GM10248 (cell line): ENCODE measurements around the gene MEOX2.

ENCODE experiments used
- CTCF ChIA-PET: fragments of 300-600 bp; sonication (Branson Sonifier 250); formaldehyde crosslinking; extraction: SDS; loops from one replicate; lab custom pipeline; 2021; ENCODE audit warnings: antibody characterized with exemption; lab: Yijun Ruan, JAX
- POLR2A ChIA-PET: fragments of 350-650 bp; sonication (Branson Sonifier 250); formaldehyde crosslinking; extraction: SDS; loops from one replicate; lab custom pipeline; 2020; ENCODE audit warnings: antibody characterized with exemption; lab: Yijun Ruan, JAX
- DNase-seq: peaks from one replicate; pipeline ENCODE4 v3.0.0; 2012; ENCODE audit errors: extremely low spot score
- TF ChIP-seq, protein P1 (sequence below): IDR thresholded peaks from 2 replicates; pipeline ENCODE4 v1.5.1; 2012; ENCODE audit warnings: mild to moderate bottlenecking, low read depth; ENCODE audit errors: extremely low read depth, missing control alignments, control extremely low read depth

The MEOX2 gene

DNA sequence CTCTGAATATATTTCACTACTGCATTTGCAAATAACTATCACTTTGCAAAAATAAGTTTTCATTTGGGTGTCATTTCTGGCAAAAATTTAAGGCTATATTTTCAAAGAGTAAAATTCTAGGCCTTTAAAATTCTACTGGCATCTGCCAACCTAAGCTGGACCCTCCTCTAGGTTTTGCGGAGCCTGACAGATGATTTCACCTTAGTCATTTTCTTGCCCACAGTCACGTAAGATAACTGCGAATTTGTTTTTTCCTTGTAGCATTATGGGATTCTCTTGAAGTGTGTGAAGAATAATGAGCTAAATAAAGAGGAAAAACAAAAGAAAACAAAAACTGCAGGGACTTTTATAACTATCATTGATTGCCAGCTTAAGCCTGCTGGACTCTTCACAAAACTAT is 7.8 kb downstream of the MEOX2 start:
- TF ChIP-seq, protein P1, sequence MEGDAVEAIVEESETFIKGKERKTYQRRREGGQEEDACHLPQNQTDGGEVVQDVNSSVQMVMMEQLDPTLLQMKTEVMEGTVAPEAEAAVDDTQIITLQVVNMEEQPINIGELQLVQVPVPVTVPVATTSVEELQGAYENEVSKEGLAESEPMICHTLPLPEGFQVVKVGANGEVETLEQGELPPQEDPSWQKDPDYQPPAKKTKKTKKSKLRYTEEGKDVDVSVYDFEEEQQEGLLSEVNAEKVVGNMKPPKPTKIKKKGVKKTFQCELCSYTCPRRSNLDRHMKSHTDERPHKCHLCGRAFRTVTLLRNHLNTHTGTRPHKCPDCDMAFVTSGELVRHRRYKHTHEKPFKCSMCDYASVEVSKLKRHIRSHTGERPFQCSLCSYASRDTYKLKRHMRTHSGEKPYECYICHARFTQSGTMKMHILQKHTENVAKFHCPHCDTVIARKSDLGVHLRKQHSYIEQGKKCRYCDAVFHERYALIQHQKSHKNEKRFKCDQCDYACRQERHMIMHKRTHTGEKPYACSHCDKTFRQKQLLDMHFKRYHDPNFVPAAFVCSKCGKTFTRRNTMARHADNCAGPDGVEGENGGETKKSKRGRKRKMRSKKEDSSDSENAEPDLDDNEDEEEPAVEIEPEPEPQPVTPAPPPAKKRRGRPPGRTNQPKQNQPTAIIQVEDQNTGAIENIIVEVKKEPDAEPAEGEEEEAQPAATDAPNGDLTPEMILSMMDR, result no peak
- POLR2A ChIA-PET, result no interaction called here
- CTCF ChIA-PET, result interaction anchor here (1.3 kb wide), 1 partner anchor 42 kb away, joined by 4 read pairs; no protein-coding TSS in a partner anchor
- no peak for DNase-seq

DNA sequence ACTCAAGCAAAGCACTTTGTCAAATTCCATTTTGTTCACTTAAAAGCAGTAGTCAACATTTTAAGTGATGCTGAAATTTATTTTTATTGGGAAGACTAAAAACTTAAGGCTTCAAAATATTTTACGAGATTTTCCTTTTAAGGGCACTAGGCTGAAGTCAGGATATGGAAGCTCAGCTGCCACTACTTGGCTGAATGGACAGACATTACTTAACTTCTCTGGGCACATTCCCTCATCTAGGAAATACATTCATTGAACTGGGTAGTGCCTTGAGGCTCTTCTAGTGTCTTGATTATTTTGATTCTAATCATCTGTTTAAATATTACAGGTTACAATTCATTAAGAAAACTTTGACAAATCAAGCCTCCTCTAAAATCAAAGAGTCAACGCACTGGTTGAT is 11.1 kb downstream of the MEOX2 start:
- TF ChIP-seq, protein P1, result no peak
- ChIA-PET CTCF (no interaction called here), POLR2A (no interaction called here)
- DNase-seq, result no peak

DNA sequence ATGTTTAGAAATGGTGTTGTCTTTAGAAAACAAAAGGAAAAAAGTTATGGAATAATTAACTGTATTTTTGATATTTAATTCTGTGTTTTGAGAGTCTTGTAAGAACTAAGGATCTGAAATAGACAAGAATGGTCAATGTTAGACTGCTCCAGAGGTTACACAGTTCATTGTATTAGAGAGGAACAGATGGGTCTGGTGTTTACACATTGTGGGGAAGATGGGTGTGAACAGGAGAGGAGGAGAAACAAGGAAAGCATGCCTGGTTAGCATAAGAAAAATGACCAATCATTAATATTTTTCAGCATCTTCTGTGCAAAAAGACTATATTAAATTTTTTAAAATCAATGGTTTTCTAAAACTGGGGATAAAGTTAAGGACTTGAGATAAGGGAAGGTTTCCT is 11.9 kb downstream of the MEOX2 start:
- ChIA-PET POLR2A (no interaction called here), CTCF (no interaction called here)
- DNase-seq, result no peak
- TF ChIP-seq, protein P1, result no peak

DNA sequence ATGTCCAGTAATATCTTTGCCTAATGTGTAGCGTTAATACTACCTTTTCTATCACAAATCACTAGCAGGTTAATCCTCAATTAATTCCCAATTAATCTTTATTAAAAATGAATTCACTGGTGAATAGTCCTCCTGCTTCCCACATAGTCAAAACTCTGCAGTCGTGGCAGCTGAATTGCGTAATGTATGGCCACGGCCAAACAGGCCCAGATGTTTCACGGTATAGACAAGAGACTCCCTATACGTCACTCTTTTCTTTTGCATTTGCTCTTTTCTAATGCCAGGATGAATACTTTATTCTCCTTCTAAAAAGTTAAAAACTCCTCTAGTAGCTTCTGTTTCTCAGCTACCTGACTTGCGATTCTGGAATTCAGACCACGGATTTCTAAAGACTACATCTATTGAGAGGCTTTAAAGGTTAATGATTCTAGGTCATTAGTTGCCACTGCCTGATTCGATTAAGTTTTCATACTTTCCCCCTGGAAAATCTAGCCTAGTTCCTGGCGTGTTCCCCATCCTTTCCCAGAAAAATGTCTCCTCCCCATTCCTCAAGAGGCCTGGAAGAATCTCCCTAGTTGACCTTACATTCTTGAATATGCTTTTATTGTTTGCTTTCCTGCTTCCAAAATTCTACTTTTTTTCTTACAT is 16.9 kb downstream of the MEOX2 start:
- ChIA-PET CTCF (no interaction called here), POLR2A (no interaction called here)
- TF ChIP-seq, protein P1, result no peak
- DNase-seq, result no peak

DNA sequence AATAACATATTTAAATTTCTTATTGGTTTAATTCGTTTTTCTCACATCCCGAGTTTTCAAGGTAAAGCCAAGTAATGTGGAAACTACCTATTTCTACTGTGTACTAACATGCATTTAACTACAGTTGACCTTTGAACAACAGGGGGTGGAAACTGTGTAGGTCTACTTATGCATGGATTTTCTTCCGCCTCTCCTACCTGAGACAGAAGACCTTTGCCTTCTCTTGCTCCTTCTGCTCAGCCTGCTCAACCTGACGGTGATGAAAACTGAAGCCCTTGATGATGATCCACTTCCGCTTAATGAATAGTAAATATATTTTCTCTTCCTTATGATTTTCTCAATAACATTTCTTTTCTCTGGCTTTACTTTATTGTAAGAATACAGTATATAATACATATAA is 18.5 kb downstream of the MEOX2 start:
- no peak for DNase-seq
- CTCF ChIA-PET, result no interaction called here
- TF ChIP-seq, protein P1, result no peak
- POLR2A ChIA-PET, result no interaction called here

DNA sequence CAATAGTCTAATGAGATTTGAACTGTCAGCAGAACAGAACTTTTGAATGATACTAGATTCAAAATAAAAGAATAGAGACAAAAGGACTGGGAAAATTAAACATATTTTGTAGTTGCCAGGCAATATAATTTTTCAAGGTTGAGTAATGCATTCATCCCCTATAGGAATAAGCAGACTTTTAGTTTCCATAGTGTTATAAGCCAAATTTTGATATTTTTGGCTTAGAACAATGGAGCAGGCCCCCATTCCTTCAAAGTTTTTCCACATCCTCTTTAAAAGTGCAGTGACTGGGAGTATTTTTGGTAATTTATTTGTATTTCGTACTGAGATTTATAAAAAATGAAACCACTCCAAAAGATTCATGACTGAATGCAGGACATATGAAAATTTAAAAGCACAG is 24.0 kb downstream of the MEOX2 start:
- CTCF ChIA-PET, result no interaction called here
- DNase-seq, result no peak
- POLR2A ChIA-PET, result no interaction called here
- TF ChIP-seq, protein P1, result no peak
